SK-N-SH treated with all-trans-retinoic acid at 6 μM for 48 hours (cell line): ENCODE measurements around the gene GLMP.
A peak's percentile ranks its signal among the peaks of the same experiment; 100 is the strongest.

Source experiments
- ATAC-seq: fragments of 200-7000 bp; cut with Tn5 transposase; 3 replicates; pipeline ENCODE4 v1.9.1; 2020; ENCODE audit warnings: mild to moderate bottlenecking, moderate library complexity
- BACH2 ChIP-seq: fragments of 250-450 bp; sonication (Bioruptor Pico); IDR thresholded peaks from 2 replicates; pipeline ENCODE4 v1.9.0; 2021; ENCODE audit warnings: mild to moderate bottlenecking, borderline replicate concordance
- CSDC2 ChIP-seq: fragments of 250-450 bp; sonication (Bioruptor Pico); IDR thresholded peaks from 2 replicates; pipeline ENCODE4 v1.5.0; 2020; ENCODE audit warnings: mild to moderate bottlenecking, moderate library complexity
- ESRRG ChIP-seq: fragments of 250-450 bp; sonication (Bioruptor Pico); IDR thresholded peaks from 2 replicates; pipeline ENCODE4 v1.6.1; 2021; ENCODE audit warnings: mild to moderate bottlenecking
- GLIS3 ChIP-seq: fragments of 250-450 bp; sonication (Bioruptor Pico); IDR thresholded peaks from 2 replicates; pipeline ENCODE4 v1.5.0; 2020; ENCODE audit warnings: mild to moderate bottlenecking, moderate library complexity
- ISL1 ChIP-seq: fragments of 250-450 bp; sonication (Bioruptor Pico); IDR thresholded peaks from 2 replicates; pipeline ENCODE4 v2.1.2; 2022; ENCODE audit warnings: mild to moderate bottlenecking, moderate library complexity
- OSR1 ChIP-seq: fragments of 250-450 bp; sonication (Bioruptor Pico); IDR thresholded peaks from 2 replicates; pipeline ENCODE4 v1.8.0; 2022; ENCODE audit warnings: moderate library complexity, mild to moderate bottlenecking, inconsistent platforms
- PPARA ChIP-seq: fragments of 250-450 bp; sonication (Bioruptor Pico); IDR thresholded peaks from 2 replicates; pipeline ENCODE4 v1.5.0; 2020; ENCODE audit warnings: mild to moderate bottlenecking, borderline replicate concordance
- RARB ChIP-seq: fragments of 250-450 bp; sonication (Bioruptor Pico); IDR thresholded peaks from 2 replicates; pipeline ENCODE4 v1.8.0; 2021; ENCODE audit warnings: mild to moderate bottlenecking, moderate library complexity
- SNAI2 ChIP-seq: fragments of 250-450 bp; sonication (Bioruptor Pico); IDR thresholded peaks from 2 replicates; pipeline ENCODE4 v1.5.0; 2020; ENCODE audit warnings: mild to moderate bottlenecking, moderate library complexity
- TCF4 ChIP-seq: fragments of 250-450 bp; sonication (Bioruptor Pico); IDR thresholded peaks from 2 replicates; pipeline ENCODE4 v1.8.0; 2021; ENCODE audit warnings: mild to moderate bottlenecking, moderate library complexity, borderline replicate concordance
- TOX ChIP-seq: fragments of 250-450 bp; sonication (Bioruptor Pico); IDR thresholded peaks from 2 replicates; pipeline ENCODE4 v1.8.0; 2021; ENCODE audit warnings: mild to moderate bottlenecking, moderate library complexity, borderline replicate concordance
- ZC3H10 ChIP-seq: fragments of 250-450 bp; sonication (Bioruptor Pico); IDR thresholded peaks from 2 replicates; pipeline ENCODE4 v1.5.1; 2021; ENCODE audit warnings: mild to moderate bottlenecking, moderate library complexity
- ZFP3 ChIP-seq: fragments of 250-450 bp; sonication (Bioruptor Pico); IDR thresholded peaks from 2 replicates; pipeline ENCODE4 v1.5.0; 2020; ENCODE audit warnings: mild to moderate bottlenecking, moderate library complexity
- ZFP30 ChIP-seq: fragments of 450-650 bp; formaldehyde crosslinking; IDR thresholded peaks from 2 replicates; pipeline ENCODE4 v1.5.0; 2022; ENCODE audit warnings: mild to moderate bottlenecking, moderate library complexity
- ZNF565 ChIP-seq: fragments of 450-650 bp; formaldehyde crosslinking; conservative IDR thresholded peaks from 2 replicates; pipeline ENCODE4 v1.5.0; 2020; ENCODE audit warnings: low read depth, mild to moderate bottlenecking, moderate library complexity
- ZNF70 ChIP-seq: fragments of 450-650 bp; formaldehyde crosslinking; IDR thresholded peaks from 2 replicates; pipeline ENCODE4 v1.5.0; 2020; ENCODE audit warnings: mild to moderate bottlenecking, moderate library complexity
- ZNF8 ChIP-seq: fragments of 450-650 bp; formaldehyde crosslinking; IDR thresholded peaks from 2 replicates; pipeline ENCODE4 v1.5.0; 2020; ENCODE audit warnings: mild to moderate bottlenecking, moderate library complexity
- TF ChIP-seq, protein P1 (sequence below): fragments of 250-450 bp; sonication (Bioruptor Pico); IDR thresholded peaks from 2 replicates; pipeline ENCODE4 v1.8.0; 2021; ENCODE audit warnings: low read depth, mild to moderate bottlenecking, moderate library complexity, borderline replicate concordance
- TF ChIP-seq, protein P2 (sequence below): fragments of 250-450 bp; sonication (Bioruptor Pico); IDR thresholded peaks from 2 replicates; pipeline ENCODE4 v1.5.0; 2020; ENCODE audit warnings: mild to moderate bottlenecking, moderate library complexity
- TF ChIP-seq, protein P3 (sequence below): fragments of 250-450 bp; sonication (Bioruptor Pico); IDR thresholded peaks from 2 replicates; pipeline ENCODE4 v1.5.1; 2020; ENCODE audit warnings: low read depth, mild to moderate bottlenecking, moderate library complexity

Gene GLMP

DNA sequence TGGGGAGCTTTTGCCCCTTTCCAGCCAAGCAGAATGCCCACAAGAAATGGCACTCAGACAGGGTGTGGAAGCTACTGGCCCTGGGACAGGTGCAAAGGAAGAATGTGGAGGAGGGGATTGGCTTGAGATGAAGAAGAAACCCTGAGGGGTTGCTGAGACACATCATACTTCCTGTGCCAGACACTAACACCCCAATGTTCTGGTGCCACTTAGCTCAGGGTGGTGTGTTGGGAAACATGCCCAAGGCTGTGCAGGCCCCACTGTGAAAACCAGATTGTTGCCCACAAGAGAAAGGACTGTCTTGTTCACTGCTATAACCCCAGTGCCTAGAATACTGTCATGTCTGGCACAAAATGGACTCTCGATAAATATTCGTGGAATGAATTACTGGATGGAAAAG, 37.8 kb downstream of the GLMP start:
- TF ChIP-seq BACH2 (no peak), ISL1 (CRISPR knock-in tag) (no peak), TOX (CRISPR knock-in tag) (no peak), RARB (CRISPR knock-in tag) (no peak), ZFP30 (CRISPR knock-in tag) (no peak), PPARA (CRISPR knock-in tag) (no peak), SNAI2 (CRISPR knock-in tag) (no peak), ESRRG (CRISPR knock-in tag) (no peak), ZC3H10 (CRISPR knock-in tag) (no peak), CSDC2 (CRISPR knock-in tag) (no peak), ZNF8 (no peak), ZFP3 (no peak), OSR1 (CRISPR knock-in tag) (no peak), GLIS3 (CRISPR knock-in tag) (no peak), ZNF565 (no peak), ZNF70 (CRISPR knock-in tag) (no peak)
- TF ChIP-seq, protein P1, sequence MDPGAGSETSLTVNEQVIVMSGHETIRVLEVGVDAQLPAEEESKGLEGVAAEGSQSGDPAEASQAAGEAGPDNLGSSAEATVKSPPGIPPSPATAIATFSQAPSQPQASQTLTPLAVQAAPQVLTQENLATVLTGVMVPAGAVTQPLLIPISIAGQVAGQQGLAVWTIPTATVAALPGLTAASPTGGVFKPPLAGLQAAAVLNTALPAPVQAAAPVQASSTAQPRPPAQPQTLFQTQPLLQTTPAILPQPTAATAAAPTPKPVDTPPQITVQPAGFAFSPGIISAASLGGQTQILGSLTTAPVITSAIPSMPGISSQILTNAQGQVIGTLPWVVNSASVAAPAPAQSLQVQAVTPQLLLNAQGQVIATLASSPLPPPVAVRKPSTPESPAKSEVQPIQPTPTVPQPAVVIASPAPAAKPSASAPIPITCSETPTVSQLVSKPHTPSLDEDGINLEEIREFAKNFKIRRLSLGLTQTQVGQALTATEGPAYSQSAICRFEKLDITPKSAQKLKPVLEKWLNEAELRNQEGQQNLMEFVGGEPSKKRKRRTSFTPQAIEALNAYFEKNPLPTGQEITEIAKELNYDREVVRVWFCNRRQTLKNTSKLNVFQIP, result no peak
- TF ChIP-seq, protein P2, sequence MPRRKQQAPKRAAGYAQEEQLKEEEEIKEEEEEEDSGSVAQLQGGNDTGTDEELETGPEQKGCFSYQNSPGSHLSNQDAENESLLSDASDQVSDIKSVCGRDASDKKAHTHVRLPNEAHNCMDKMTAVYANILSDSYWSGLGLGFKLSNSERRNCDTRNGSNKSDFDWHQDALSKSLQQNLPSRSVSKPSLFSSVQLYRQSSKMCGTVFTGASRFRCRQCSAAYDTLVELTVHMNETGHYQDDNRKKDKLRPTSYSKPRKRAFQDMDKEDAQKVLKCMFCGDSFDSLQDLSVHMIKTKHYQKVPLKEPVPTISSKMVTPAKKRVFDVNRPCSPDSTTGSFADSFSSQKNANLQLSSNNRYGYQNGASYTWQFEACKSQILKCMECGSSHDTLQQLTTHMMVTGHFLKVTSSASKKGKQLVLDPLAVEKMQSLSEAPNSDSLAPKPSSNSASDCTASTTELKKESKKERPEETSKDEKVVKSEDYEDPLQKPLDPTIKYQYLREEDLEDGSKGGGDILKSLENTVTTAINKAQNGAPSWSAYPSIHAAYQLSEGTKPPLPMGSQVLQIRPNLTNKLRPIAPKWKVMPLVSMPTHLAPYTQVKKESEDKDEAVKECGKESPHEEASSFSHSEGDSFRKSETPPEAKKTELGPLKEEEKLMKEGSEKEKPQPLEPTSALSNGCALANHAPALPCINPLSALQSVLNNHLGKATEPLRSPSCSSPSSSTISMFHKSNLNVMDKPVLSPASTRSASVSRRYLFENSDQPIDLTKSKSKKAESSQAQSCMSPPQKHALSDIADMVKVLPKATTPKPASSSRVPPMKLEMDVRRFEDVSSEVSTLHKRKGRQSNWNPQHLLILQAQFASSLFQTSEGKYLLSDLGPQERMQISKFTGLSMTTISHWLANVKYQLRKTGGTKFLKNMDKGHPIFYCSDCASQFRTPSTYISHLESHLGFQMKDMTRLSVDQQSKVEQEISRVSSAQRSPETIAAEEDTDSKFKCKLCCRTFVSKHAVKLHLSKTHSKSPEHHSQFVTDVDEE (CRISPR knock-in tag), result no peak
- TF ChIP-seq, protein P3, sequence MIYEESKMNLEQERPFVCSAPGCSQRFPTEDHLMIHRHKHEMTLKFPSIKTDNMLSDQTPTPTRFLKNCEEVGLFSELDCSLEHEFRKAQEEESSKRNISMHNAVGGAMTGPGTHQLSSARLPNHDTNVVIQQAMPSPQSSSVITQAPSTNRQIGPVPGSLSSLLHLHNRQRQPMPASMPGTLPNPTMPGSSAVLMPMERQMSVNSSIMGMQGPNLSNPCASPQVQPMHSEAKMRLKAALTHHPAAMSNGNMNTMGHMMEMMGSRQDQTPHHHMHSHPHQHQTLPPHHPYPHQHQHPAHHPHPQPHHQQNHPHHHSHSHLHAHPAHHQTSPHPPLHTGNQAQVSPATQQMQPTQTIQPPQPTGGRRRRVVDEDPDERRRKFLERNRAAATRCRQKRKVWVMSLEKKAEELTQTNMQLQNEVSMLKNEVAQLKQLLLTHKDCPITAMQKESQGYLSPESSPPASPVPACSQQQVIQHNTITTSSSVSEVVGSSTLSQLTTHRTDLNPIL (CRISPR knock-in tag), result no peak

DNA sequence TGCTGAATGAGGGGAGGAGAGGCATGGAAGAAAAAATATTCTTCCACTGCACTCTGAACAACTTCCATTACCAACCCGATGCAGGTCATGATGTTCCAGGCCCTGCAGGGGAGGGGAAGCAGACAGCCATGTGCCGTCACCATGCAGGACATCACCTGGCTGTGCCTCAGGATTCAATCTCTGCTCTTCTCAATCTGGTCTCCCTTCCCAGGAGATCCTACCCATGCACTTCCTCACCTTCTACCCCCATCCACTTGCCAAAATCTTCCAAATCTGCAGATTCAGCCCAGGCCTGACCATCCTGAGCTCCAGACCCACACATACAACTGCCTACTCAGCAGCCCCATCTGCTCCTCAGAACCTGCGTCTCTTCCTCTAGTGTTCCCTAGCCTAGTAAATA, 41.8 kb downstream of the GLMP start:
- no peak for ATAC-seq
- TF ChIP-seq TOX (CRISPR knock-in tag), result no peak
- TF ChIP-seq, protein P1, result no peak
- TF ChIP-seq, protein P3 (CRISPR knock-in tag), result no peak
- no peak for TF ChIP-seq BACH2

More for the DNA sequence above, 37.8 kb downstream of the GLMP start:
- no peak for ATAC-seq

DNA sequence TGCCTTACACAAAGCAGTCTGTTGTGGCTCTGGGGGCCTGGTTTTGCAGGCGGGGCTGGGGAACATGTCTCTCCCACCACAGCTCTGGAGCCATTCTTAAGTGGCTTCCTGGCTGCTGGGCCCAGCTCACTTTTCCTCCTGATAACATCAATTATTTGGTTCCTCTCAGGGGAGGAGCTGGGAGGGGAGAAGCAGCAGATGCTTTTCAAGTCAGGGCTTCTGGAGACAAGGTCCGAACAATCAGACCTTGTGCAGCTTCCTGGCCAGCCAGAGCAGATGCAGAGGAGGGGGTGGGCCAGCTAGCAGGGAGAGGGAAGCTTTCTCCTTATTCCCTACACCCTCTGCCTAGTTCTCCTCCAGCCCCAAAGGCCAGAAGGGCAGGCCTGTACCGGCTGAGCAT, 44.0 kb downstream of the GLMP start:
- ATAC-seq, result peak; percentile 56
- TF ChIP-seq TCF4 (CRISPR knock-in tag) (peak; percentile 82; the same call in 1 of the 2 replicates), SNAI2 (CRISPR knock-in tag) (no peak), ZNF70 (CRISPR knock-in tag) (peak; percentile 99)
- TF ChIP-seq, protein P2 (CRISPR knock-in tag), result peak; percentile 16; the same call in 1 of the 2 replicates
